ENCODE results near the gene CACNB4.
"Not testable (repeated sequence)": the region's sequence is repeated elsewhere in the genome, so short reads cannot be mapped to it uniquely, and the experiment has no call there.

Gene CACNB4

GRCh38 chr2:151805343-151805742 lies 293.5 kb downstream of the CACNB4 start:
- DNase-seq (ENCODE audit: insufficient read length, low spot score) (no peak), FAIRE-seq (no peak)
- no peak for TF ChIP-seq CTCF (IDR thresholded peaks at IDR 0.05; ENCODE audit: insufficient read depth, missing control alignments)

GRCh38 chr2:151803811-151804210 lies 295.0 kb downstream of the CACNB4 start:
- no peak for FAIRE-seq
- TF ChIP-seq CTCF (IDR thresholded peaks at IDR 0.05; ENCODE audit: insufficient read depth, missing control alignments), result no peak

GRCh38 chr2:151802315-151802714 lies 296.5 kb downstream of the CACNB4 start:
- TF ChIP-seq CTCF (IDR thresholded peaks at IDR 0.05; ENCODE audit: insufficient read depth, missing control alignments), result no peak
- no peak for DNase-seq (ENCODE audit: insufficient read length, low spot score)
- FAIRE-seq, result no peak

More at GRCh38 chr2:151803811-151804210, 295.0 kb downstream of the CACNB4 start:
- no peak for DNase-seq (ENCODE audit: insufficient read length, low spot score)

GRCh38 chr2:151799886-151800292 lies 299.0 kb downstream of the CACNB4 start:
- DNase-seq (ENCODE audit: insufficient read length, low spot score) (no peak), FAIRE-seq (no peak)
- TF ChIP-seq CTCF (IDR thresholded peaks at IDR 0.05; ENCODE audit: insufficient read depth, missing control alignments), result no peak

GRCh38 chr2:151796774-151797173 lies 302.1 kb downstream of the CACNB4 start:
- FAIRE-seq (peak; percentile 56), DNase-seq (ENCODE audit: insufficient read length, low spot score) (no peak)
- no peak for TF ChIP-seq CTCF (IDR thresholded peaks at IDR 0.05; ENCODE audit: insufficient read depth, missing control alignments)

- FAIRE-seq (no peak), DNase-seq (ENCODE audit: insufficient read length, low spot score) (no peak)
- TF ChIP-seq CTCF (IDR thresholded peaks at IDR 0.05; ENCODE audit: insufficient read depth, missing control alignments), result no peak
These were observed 303.1 kb downstream of the CACNB4 start for GRCh38 chr2:151795646-151796240.

GRCh38 chr2:151794422-151794821 lies 304.4 kb downstream of the CACNB4 start:
- not testable (repeated sequence) for FAIRE-seq; DNase-seq (ENCODE audit: insufficient read length, low spot score)

- no peak for TF ChIP-seq CTCF (IDR thresholded peaks at IDR 0.05; ENCODE audit: insufficient read depth, missing control alignments)
- FAIRE-seq (no peak), DNase-seq (ENCODE audit: insufficient read length, low spot score) (no peak)
These were observed 305.7 kb downstream of the CACNB4 start for GRCh38 chr2:151793123-151793522.

Measured in D721Med (cell line).